HTERT RPE-1 (cell line): ENCODE results near the gene SDCCAG8.
"Not testable (repeated sequence)": the region's sequence is repeated elsewhere in the genome, so short reads cannot be mapped to it uniquely, and the experiment has no call there.

Experiments
- in situ Hi-C: fragments of 300-500 bp; cut with MboI; formaldehyde crosslinking; loops from 4 replicates; pipeline ENCODE4 v1.14.3; 2020; ENCODE audit warnings: low sequenced_read_pairs

The SDCCAG8 gene

DNA sequence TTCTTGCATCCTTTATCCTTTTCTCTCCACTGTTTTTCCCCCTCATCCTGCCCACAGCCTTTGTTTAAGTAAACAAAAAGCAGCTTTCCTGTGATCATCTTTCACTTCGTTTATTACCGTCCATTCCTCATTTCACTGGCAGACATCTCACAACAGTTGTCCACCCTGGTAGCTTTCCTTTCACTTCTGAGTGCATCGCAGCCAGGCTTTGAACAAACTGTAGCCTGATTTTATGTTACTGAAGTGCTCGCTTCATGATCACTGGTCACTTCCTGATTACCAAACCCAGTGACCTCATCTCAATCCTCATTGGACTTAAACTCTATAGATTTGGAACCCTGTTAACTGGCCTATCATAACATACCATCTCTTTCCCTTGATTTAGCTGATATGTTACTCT, 67.7 kb downstream of the SDCCAG8 start:
- in situ Hi-C loops: no loop called here

DNA sequence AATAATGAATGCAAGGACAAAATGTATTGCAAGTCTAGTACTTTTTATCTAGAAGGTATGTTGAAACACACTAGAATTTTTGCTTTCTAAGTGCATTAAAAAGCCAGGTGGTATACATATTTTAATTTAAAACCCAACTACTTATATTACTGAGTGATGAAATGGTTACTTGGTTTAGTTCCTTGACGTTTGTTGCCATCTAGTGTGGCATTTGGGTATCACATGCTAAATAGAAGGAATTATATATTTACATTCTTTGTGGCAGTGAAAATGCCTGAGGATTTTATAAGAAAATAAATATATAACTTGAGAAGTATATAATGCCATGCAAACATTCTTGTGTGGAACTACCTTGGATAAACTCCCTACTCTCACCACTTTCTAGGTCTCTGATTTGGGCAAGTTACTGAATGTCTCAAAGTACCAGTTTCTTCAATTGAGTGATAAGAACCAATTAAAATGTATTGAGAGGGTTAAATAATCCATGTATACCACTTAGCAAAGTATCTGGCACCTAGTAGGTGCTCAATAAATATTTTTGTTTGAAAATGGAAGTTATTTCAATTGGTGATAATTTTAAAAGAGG, 69.6 kb downstream of the SDCCAG8 start:
- in situ Hi-C loops: no loop called here

DNA sequence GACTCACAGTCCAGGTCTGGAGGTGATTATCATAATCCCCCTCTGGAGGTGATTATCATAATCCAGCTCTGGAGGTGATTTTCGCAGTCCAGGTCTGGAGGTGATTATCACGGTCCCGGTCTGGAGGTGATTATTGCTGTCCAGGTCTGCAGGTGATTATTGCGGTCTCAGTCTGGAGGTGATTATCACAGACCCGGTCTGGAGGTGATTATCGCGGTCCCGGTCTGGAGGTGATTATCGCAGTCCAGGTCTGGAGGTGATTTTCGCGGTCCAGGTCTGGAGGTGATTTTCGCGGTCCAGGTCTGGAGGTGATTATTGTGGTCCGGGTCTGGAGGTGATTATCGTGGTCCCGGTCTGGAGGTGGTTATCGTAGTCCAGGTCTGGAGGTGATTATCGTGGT, 76.6 kb downstream of the SDCCAG8 start:
- in situ Hi-C loops: no loop called here

DNA sequence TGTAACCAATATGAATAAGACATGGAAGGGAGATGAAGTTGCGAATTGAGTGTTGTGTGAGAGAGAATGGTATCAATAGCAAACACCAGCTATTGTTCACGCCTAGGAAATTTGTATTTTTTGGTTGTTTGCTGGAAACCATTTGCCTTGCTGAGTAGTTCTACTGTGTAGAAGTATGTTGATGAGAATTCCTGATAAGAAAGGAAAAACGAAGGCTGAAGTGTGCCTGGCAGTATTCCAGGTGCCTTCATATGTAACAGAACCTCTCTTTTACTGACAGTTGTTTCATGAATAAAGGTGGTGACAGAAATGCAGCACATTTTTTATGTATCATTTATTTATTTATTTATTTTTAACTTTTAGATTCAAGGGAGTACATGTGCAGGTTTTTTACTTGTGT, 79.5 kb downstream of the SDCCAG8 start:
- in situ Hi-C loops: no loop called here

GRCh38 chr1:243336163-243336562, 80.3 kb downstream of the SDCCAG8 start:
- in situ Hi-C loops: no loop called here

- in situ Hi-C loops: not testable (repeated sequence)
Observed at GRCh38 chr1:243338848-243339247, 83.0 kb downstream of the SDCCAG8 start.

- in situ Hi-C loops: no loop called here
Observed at GRCh38 chr1:243341074-243341473, 85.2 kb downstream of the SDCCAG8 start.

- in situ Hi-C loops: no loop called here
Observed at GRCh38 chr1:243343970-243344937, 88.4 kb downstream of the SDCCAG8 start.

- in situ Hi-C loops: no loop called here
Observed at GRCh38 chr1:243345205-243345604, 89.4 kb downstream of the SDCCAG8 start.

DNA sequence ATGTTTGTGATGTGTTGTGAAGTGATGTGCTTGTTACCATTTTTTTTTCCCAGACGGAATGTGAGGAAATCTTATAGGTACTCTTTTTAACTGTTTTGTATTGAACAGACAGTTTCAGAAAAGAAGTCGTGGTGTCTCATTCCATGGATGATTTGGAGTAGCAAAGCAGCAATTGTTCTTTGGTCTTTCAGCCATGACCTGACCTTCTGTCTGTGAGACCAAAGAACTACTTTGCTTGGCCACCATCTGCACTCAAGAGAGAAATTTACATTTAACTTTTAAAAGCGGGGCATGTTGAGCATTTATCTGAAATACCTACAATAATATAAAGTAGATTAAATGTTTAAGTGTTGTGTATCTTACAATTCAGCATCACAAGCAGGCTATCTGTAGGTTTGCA, 90.2 kb downstream of the SDCCAG8 start:
- in situ Hi-C loops: no loop called here

DNA sequence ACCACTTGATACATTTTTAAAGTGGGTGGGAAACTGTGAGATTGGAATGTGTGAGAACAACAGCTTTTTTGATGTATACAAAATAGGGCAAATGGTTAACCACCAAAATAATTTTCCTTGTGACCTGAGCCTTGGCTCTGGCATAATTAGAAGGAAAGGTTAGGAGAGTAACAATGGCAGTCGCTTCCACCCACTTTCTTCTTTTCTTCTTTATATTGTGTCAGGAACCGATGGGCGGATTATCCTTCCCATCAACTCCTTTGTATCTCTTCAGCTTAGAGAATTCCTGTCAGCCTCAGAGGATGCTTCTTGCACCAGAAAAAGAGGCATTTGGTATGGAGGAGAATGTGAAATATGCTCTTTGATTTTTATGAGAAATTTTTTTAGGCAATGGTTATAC, 90.6 kb downstream of the SDCCAG8 start:
- in situ Hi-C loops: no loop called here

DNA sequence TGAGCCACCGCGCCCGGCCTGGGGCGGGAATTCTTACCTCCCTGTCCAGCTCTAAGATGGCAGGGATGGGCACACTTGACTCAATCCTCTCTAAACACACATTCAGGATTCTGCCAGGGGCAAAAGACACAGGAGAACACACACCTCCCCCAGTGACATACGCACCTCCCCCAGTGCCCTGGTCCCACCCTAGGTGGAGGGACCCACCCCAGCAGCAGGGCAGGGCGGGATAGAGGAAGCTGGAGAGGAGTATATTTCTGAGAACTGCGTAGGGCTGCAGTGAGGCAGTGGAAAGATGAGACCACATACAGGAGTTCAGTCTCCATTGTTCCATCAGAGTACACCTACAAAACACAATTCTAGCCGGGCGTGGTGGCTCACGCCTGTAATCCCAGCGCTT, 92.5 kb downstream of the SDCCAG8 start:
- in situ Hi-C loops: no loop called here

DNA sequence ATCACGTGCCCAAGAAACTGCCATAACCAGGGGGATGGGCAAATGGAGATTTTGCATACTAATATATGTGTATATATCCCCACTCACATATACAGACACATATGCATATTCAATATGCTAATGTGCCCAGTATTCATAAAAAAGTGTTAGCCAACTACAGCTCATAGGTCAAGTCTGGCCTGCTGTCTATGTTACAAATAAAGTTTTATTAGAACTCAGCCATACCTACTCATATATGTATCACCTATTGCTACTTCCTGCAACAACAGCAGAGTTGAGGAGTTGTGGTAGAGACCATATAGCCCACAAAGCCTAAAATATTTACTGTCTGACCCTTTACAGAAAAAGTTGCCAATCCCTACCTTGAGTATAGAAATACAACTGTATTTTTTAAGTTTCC, 93.3 kb downstream of the SDCCAG8 start:
- in situ Hi-C loops: no loop called here

- in situ Hi-C loops: no loop called here
Observed at GRCh38 chr1:243351337-243351736, 95.5 kb downstream of the SDCCAG8 start.

DNA sequence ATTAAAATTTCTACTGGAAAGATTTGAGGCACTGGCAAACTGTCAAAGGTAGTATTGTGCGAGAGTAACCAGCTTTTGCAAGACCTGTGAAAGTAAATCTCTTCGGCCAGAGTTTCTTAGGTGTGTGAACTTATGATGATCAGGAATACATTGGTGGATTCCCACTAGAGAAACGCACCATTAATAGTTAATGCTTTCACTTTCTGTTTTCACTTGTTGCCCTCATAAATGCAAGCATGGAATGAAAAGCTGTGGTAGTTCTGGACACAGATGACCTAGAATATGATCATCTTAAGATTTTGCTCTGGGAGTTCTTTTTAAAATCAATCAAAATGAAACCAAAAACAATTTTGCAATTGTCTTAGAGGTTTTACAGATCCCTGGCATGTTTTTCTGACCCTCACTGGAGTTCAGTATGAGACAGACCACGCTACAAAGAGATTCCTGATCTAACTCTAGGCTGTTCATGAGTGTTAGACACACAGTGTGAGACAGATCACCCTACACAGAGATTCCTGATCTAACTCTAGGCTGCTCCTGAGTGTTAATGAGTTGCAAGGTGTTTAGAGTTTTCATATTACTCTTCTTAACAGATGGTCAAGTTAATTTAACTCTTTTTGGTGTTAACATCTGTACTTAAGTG, 98.8 kb downstream of the SDCCAG8 start:
- in situ Hi-C loops: no loop called here

- in situ Hi-C loops: no loop called here
Observed at GRCh38 chr1:243363832-243364231, 108.0 kb downstream of the SDCCAG8 start.

GRCh38 chr1:243364330-243364729, 108.5 kb downstream of the SDCCAG8 start:
- in situ Hi-C loops: no loop called here

GRCh38 chr1:243364866-243365265, 109.0 kb downstream of the SDCCAG8 start:
- in situ Hi-C loops: no loop called here

- in situ Hi-C loops: no loop called here
Observed at GRCh38 chr1:243367314-243367713, 111.5 kb downstream of the SDCCAG8 start.

DNA sequence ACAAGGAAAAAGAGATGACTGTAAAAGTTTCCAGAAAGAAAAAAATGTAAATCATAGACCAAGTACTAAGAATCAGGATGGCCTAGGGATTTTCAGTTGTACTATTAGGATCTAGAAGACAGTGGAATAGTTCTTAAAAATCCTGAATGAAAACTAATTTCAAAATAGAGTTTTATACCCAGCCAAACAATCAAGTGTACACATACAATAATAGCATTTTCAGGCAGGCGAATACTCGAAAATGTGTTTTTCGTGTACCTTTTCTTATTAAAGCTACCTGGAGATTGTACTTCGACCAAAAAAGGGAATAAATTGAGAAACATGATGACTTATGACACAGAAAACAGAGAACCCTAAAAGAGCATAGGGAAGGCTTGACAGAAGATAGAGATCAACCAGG, 118.6 kb downstream of the SDCCAG8 start:
- in situ Hi-C loops: no loop called here

GRCh38 chr1:243375596-243375995, 119.8 kb downstream of the SDCCAG8 start:
- in situ Hi-C loops: no loop called here

- in situ Hi-C loops: no loop called here
Observed at GRCh38 chr1:243378669-243379068, 122.8 kb downstream of the SDCCAG8 start.
